Amniotic stem cell (primary cell): Measurements from ENCODE around the gene DCP1A.
"Not testable (repeated sequence)": the region's sequence is repeated elsewhere in the genome, so short reads cannot be mapped to it uniquely, and the experiment has no call there.

Experiments
- DNase-seq: peaks from one replicate; lab custom pipeline; 2025; lab: John Stamatoyannopoulos, UW

Gene DCP1A

GRCh38 chr3:53264718-53265117 lies 82.6 kb downstream of the DCP1A start:
- DNase-seq = no peak

- no peak for DNase-seq
Measured at GRCh38 chr3:53263907-53264306, 83.4 kb downstream of the DCP1A start.

GRCh38 chr3:53261712-53262111 lies 85.6 kb downstream of the DCP1A start:
- no peak for DNase-seq

GRCh38 chr3:53260286-53260785 lies 87.0 kb downstream of the DCP1A start:
- DNase-seq = no peak

GRCh38 chr3:53259427-53260259 lies 87.7 kb downstream of the DCP1A start:
- DNase-seq = no peak

- DNase-seq = no peak
Measured at GRCh38 chr3:53258600-53259426, 88.5 kb downstream of the DCP1A start.

- DNase-seq = no peak
Measured at GRCh38 chr3:53257465-53257864, 89.9 kb downstream of the DCP1A start.

- no peak for DNase-seq
Measured at GRCh38 chr3:53256704-53257055, 90.7 kb downstream of the DCP1A start.

GRCh38 chr3:53255775-53256703 lies 91.3 kb downstream of the DCP1A start, which contains the start of gene TKT:
Gene TKT, minus strand, starts transcription at chr3:53256022. Its CDS starts 80 bp downstream, at chr3:53255942.
- peak; percentile 48 for DNase-seq

GRCh38 chr3:53255423-53255774 lies 91.9 kb downstream of the DCP1A start:
- DNase-seq = no peak

- no peak for DNase-seq
Measured at GRCh38 chr3:53254509-53255422, 92.6 kb downstream of the DCP1A start.

- DNase-seq = no peak
Measured at GRCh38 chr3:53253707-53254508, 93.4 kb downstream of the DCP1A start.

GRCh38 chr3:53252947-53253322 lies 94.4 kb downstream of the DCP1A start:
- DNase-seq = not testable (repeated sequence)

- DNase-seq = no peak
Measured at GRCh38 chr3:53252096-53252946, 95.0 kb downstream of the DCP1A start.

GRCh38 chr3:53250881-53251605 lies 96.3 kb downstream of the DCP1A start:
- no peak for DNase-seq

- no peak for DNase-seq
Measured at GRCh38 chr3:53250453-53250852, 96.9 kb downstream of the DCP1A start.

- DNase-seq = no peak
Measured at GRCh38 chr3:53248161-53248560, 99.2 kb downstream of the DCP1A start.

- DNase-seq = no peak
Measured at GRCh38 chr3:53247619-53248018, 99.7 kb downstream of the DCP1A start.
